Renal cortex interstitium (tissue), 11 donors: ENCODE data around the gene MDGA2. TPM values are rescaled to one million over a fixed set of nuclear protein-coding genes. Genes with fewer than 3 reads are reported as not detected.
"Not testable (repeated sequence)": the region's sequence is repeated elsewhere in the genome, so short reads cannot be mapped to it uniquely, and the experiment has no call there.

Experiments used
- DNase-seq, 11 donors: peaks; one replicate each; pipeline ENCODE4 v3.0.0-alpha.2; 2013; ENCODE audit warnings: low read depth in 9 of 11, low spot score in 4 of 11; ENCODE audit errors: extremely low read depth in 1 of 11
- polyA plus RNA-seq, 3 donors: library from polyadenylated mRNA; unstranded; fragments of 120-200 nt; gene quantifications; one replicate each; pipeline ENCODE4 v1.2.1, GENCODE V29; 2013; ENCODE audit not compliant: insufficient read length in 3 of 3

The MDGA2 gene
- polyA plus RNA-seq, 3 donors = 2.0 to 2.9 (median 2.3) TPM

DNA sequence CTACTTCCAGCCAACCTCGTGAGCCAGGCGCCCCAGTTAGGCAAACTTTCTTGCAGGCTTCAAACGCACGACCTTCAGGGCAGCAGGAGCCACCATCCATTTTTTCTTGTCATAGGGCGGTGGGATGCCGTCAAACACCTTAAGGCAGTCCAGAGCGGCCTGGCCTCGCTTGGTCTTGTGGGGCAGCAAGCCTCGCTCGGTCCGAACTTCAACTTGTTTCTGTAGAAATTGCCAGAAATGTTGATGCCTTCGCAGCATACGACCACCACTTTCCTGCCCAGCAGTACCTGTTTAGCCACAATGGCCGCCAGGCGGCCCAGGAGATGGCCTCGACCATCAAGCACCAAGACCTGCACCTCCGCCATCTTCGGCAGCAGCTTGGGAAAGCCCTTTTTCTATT is 474.7 kb downstream of the MDGA2 start:
- DNase-seq = no peak

GRCh38 chr14:47195582-47195981 is 479.8 kb downstream of the MDGA2 start:
- DNase-seq = no peak

- no peak for DNase-seq
These were observed 481.4 kb downstream of the MDGA2 start for GRCh38 chr14:47194055-47194454.

- not testable (repeated sequence) for DNase-seq
These were observed 483.2 kb downstream of the MDGA2 start for GRCh38 chr14:47192203-47192602.

GRCh38 chr14:47191700-47192099 is 483.7 kb downstream of the MDGA2 start:
- DNase-seq = no peak

GRCh38 chr14:47189911-47190484 is 485.4 kb downstream of the MDGA2 start:
- no peak for DNase-seq

DNA sequence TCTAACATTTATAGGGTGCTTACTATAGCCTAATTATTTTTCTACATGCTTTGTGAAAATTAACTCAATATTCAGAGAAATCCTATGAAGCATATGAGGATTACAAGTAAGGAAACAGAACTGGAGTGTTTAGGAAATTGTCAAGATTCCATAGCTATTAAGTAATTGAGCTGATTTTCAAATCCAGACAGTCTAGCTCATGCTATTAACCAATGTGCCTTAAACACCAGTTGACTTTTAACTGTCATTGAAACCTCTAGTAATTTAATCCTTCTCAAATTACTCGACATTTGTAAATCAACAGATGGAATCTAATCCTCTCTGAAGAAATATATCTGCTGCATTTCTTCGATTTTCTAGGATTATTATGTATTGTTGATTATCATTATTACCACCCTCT is 488.9 kb downstream of the MDGA2 start:
- DNase-seq = no peak

DNA sequence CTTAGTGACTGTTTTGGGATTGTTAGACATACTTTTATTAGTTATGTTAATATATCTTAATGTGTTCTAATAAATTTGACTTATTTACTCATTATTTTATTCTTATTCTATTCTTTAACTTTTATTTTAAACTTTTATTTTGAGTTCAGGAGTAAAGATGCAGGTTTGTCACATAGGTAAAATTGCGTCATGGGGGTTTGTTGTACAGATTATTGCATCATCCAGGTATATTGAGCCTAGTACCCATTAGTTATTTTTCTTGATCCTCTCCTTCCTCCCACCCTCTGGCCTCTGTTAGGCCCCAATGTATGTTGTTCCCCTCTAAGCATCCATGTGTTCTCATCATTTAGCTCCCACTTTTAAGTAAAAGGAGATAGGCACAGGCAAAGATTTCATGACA is 495.5 kb downstream of the MDGA2 start:
- no peak for DNase-seq

GRCh38 chr14:47171896-47172295 is 503.5 kb downstream of the MDGA2 start:
- not testable (repeated sequence) for DNase-seq

GRCh38 chr14:47167402-47167801 is 508.0 kb downstream of the MDGA2 start:
- peak in 6 of 11 donors; percentile 18 to 51 (median 32) for DNase-seq

DNA sequence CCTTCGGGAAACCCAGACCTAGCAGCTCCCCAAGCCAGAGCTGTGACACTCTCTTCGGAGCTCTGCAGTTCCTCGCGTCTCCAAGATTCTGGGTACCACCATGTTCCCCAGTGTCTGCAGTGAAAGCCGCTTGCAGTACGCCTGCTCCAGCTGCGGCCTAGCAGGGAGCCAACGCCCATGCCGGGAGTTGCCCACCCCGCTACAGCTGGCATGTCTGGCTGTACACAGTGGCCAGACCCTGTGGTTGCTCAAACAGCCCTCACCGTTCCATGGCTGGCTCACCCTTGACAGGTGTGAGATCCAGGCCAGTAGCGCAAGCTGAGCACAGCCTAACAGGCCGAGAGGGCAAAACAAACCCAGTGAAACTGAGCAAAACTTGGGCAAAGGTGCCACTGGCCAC is 520.0 kb downstream of the MDGA2 start:
- no peak for DNase-seq

DNA sequence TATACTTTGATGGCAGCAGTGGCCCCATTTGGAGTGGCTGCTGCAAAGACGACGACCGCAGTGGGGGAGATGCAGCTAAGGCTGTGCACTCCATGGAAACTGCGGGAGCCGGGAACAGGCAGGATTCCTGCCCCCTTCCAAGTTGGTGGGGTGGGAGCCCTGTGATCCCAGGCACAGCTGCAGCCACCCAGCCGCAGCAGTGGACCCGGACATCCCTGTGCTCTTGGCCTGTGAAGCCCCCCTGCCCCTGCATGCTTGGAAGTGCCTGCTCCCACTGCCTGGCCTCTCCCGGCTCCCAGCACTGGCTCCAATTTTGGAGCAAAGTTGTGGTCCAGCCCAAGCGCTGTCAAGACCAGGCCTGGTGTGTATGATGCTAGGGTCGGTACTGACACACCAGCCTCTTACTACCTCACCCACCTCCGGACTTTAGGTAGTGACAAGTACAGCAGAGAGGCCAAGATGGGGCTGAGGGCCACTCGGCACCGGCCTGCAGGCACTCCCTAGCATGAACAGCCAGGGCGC is 521.1 kb downstream of the MDGA2 start:
- DNase-seq = no peak

DNA sequence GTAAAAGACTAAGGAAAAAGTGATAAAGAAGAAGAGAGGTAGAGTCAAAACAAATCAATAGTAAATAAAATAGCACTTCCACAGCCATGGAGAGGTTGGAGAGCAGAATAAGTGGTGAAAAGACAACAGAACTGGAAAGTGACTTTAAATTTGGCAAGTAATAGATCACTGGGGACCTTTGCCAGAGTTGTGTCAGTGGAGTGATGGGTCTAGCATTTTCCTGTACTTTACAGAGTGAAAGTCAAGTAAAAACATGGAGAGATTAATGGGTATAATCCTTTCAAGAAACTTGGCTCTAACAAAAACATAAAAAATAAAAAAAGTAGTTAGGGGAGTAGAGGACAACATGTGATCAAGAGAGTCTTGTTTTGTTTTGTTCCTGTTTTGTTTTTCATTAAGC is 521.7 kb downstream of the MDGA2 start:
- DNase-seq = peak in 5 of 11 donors; percentile 8 to 20 (median 18)

GRCh38 chr14:47150267-47150666 is 525.1 kb downstream of the MDGA2 start:
- DNase-seq = no peak

DNA sequence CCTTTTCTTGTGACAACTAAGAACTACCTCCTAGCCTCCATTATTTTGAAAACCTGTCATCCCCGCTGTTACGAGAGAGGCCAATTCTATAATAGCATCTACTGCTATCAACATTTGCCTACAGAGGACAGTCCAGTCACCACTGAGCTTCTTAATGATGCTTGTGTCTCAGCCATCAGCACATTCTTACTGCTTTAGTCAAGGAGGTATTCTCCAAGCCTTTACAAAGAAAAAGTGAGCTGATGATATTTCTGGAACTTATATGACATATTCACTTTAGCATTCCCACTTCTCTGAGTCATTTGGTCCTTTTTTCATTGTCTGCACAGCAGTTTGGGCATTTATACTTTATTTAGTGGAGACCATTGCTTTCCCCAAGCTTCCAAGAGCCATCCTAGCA is 526.1 kb downstream of the MDGA2 start:
- no peak for DNase-seq

- DNase-seq = no peak
These were observed 526.7 kb downstream of the MDGA2 start for GRCh38 chr14:47148686-47149085.

GRCh38 chr14:47120645-47121044 is 554.8 kb downstream of the MDGA2 start:
- no peak for DNase-seq

- DNase-seq = no peak
These were observed 571.6 kb downstream of the MDGA2 start for GRCh38 chr14:47103771-47104170.

GRCh38 chr14:47102472-47102871 is 572.9 kb downstream of the MDGA2 start:
- DNase-seq = no peak

DNA sequence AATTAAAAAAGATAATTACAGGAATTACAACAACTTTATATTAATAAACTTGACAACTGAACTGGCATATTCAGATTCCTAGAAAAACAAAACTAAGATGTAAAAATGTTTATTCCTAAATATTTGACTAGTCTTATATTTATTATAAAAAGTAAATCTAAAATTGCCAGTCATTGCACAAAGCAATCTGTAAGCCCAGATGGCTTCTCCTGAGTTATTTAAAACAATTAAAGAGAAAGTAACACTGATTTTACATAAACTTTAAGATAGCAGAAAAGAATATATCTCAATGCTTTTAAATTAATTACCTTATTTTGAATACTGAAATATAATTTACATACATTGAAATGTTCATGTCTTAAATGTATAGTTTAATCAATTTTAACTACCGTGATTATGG is 589.7 kb downstream of the MDGA2 start:
- no peak for DNase-seq

DNA sequence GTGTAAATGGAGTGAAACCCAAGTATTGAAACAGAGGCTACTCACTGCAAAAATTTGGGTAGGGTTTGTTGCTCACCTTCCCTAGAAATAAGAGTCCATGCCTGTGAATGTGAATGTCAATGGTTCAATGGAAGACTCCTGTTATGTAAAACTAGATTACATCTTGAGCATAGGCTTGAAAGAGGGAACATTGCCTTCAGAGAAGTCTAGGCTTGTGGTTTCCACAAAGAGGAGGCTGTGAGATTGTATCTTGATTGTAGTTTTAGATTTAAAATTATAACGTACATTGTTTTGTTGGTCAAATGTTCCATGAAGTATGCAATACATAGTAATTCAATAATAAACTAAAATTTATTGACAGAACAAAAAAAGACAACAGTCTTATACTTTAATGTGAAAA is 610.1 kb downstream of the MDGA2 start:
- no peak for DNase-seq
